DMS79 treated with DMSO at 0.1 percent for 48 hours (cell line): ENCODE results near the gene TRMT61B.

ENCODE experiments used
- DNase-seq: peaks from one replicate; lab custom pipeline; 2025; lab: John Stamatoyannopoulos, UW

Gene TRMT61B

GRCh38 chr2:28855977-28856376 lies 14.1 kb downstream of the TRMT61B start:
- DNase-seq: no peak

- DNase-seq: no peak
These were observed 14.9 kb downstream of the TRMT61B start for GRCh38 chr2:28855193-28855592.

- no peak for DNase-seq
These were observed 28.1 kb downstream of the TRMT61B start for GRCh38 chr2:28842042-28842441.

DNA sequence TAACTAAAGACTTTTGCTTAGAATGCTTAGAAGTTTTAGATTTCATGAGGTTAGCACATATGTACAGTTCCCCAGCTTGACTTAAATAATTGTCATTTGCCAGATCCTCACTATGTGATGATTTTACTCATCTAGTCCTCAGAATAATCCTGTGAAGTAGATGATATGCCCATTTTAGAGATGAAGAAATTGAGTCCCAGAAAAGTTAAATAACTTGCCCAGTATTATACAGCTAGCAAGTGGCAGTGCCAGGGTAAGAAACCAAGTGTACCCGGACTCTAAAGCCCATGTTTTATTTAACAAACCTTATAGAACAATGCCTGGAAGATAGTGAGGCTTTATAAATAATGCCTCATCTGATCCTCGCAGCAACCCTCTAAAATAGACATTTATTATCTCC lies 31.1 kb downstream of the TRMT61B start:
- DNase-seq: no peak

DNA sequence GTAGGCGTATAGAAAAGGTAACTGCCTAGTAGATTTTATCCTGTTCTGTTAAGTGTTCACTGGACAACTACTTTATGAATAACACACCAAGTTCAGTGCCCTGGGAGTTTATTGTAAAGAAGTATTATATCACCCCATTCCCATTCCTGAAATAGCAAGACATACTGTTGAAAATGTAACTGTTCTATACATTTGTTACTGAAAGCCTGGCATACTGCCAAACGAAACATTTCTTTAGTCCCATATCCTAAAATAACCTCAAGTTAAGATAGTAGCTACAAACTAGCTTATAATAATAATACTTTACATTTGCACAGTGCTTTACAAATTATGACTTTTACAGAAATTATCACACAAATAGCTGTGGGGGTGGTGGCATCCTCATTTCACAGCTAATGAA lies 34.3 kb downstream of the TRMT61B start:
- no peak for DNase-seq

- DNase-seq: no peak
These were observed 36.2 kb downstream of the TRMT61B start for GRCh38 chr2:28833740-28834470.

DNA sequence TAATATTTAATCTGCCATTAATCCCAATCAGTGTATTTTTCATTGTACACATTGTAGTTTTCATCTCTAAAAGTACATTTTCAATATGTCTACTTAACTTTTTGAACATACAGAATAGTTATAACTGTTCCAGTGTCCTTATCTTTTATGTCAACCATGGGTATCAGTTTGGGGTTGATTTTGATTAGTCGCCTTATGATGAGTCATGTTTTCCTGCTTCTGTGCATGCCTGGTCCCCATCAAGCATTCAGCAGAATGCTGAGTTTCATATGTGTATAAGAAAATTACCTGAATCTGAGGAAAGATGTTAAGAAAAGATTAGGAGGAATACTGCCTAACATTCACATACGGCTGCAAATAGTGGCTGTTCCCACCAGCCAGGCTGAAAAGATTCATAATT lies 41.7 kb downstream of the TRMT61B start:
- DNase-seq: no peak

- DNase-seq: no peak
These were observed 45.2 kb downstream of the TRMT61B start for GRCh38 chr2:28824870-28825269.

- no peak for DNase-seq
These were observed 45.9 kb downstream of the TRMT61B start for GRCh38 chr2:28824207-28824606.

DNA sequence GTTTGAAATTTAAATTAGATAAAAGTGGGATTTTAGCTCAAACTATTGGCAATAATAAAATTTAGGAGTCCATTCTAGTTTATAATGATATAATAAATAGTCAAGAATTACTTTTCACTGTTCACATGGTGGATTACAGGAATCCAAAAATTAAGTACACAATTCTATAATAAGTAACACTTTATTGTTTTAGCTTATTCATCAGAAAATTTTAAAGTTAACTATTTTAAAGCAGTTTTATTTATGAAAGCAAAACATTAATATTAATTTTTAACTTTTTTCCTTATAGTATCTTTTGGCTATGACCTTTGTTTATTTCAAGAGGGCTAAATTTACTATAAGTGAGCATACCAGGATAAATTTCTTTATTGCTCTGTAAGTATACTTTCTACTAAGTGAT lies 48.1 kb downstream of the TRMT61B start:
- no peak for DNase-seq

GRCh38 chr2:28821295-28821958 lies 48.7 kb downstream of the TRMT61B start:
- peak; percentile 68 for DNase-seq

DNA sequence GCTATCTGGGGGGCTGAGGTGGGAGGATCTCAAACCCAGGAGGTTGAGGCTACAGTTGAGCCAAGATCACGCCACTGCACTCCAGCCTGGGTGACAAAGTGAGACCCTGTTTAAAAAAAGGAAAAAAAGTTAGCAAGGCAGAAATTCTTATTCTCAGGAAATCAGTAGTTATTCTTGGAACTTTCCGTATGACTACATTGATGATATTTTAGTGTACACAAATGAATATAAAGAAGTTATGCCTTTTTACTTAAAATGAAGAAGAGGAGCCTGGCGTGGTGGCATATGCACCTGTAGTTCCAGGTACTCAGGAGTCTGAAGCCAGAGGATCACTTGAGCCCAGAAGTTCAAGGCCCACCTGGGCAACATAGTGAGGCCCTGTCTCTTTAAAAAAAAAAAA lies 52.1 kb downstream of the TRMT61B start:
- no peak for DNase-seq

DNA sequence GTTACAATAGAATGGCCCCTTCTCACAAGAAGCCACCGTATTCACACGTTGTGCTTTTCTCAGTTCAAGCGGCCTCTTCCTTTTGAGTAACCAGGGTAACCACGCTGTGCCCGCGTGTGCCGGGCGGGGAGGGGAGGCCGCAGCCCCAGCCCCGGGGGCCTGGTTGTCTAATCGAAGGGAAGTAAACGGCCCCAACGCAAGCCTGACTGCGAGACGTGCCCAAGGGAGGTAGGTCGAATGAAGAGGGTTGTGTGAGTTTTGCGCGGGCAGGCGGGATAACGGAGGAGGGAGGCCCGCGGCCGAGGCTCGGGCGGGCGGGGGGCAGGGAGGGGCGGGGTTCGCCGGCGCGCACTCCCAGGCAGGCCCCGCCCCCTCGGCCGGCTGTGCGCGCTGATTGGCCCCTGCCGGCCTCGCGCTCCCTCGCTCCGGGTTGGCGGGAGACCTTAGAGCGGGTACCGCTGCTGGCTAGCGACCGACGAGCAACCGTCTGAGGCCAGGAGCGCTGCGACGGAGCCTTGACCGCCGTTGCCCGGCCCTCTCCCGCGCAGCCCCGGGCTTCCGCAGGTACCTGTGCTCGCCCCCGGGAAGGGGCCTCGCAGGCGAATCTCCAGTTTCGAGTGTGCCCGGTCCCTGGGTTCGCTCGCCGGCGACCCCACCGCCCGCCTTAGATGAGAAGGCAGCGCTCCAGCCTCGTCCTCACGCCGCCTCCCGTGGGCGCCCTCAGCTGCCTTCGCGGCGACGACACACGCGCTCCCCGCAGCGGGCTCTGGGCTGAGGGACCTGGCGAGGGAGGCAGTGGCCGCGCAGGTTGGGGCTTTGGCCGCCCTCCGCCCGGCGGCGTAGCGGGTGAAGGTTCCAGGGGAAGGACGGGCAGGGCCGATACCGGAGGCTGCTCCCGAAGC lies 59.5 kb downstream of the TRMT61B start, which contains the start of gene SPDYA:
SPDYA (plus strand) TSS at position 451 of the 902 bp plus-strand sequence. CDS start 5,181 bp downstream, outside the sequence.
- DNase-seq: peak; percentile 93

GRCh38 chr2:28809927-28810326 lies 60.2 kb downstream of the TRMT61B start:
- DNase-seq: no peak

DNA sequence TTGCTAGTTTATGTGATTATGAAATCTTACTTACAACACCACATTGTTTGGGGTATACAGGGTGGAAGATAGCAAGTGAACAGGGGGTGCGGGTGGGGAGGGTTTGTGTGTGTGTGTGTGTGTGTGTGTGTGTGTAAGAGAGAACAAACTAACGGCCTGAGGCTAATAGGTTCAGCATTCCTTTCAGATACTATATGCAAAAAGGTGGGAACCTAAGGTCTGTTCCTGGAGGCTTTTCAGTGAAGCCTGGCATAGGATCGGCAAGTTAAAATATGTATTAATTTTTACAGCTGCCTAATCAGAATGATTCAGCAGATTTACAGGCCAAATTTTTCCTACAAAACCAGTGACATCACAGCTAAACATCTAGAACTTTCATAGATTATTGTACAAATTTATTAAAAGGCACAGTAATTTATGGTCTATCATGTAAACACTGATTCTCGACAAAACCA lies 67.1 kb downstream of the TRMT61B start:
- no peak for DNase-seq

- no peak for DNase-seq
These were observed 68.4 kb downstream of the TRMT61B start for GRCh38 chr2:28801726-28802125.
